Stomach (tissue), 9 donors: ENCODE measurements around the gene NKG7. TPM values are rescaled to one million over a fixed set of nuclear protein-coding genes. Genes with fewer than 3 reads are reported as not detected.

ENCODE experiments used
- DNase-seq, 2 donors: peaks; one replicate each; pipeline versions ENCODE4 v3.0.0 to v3.0.0-alpha.2; 2013 to 2019
- H3K27ac ChIP-seq, 5 donors: fragments of 200-600 bp in 4 of 5; sonication (generic) in 4 of 5; one replicate each; pipeline ENCODE4 v1.5.1; 2013 to 2019; ENCODE audit warnings: mild to moderate bottlenecking in 1 of 5, moderate library complexity in 1 of 5
- H3K27me3 ChIP-seq, 3 donors: fragments of 200-600 bp; sonication (generic); one replicate each; pipeline ENCODE4 v1.5.1; 2017 to 2019; ENCODE audit warnings: mixed run types in 1 of 3
- H3K36me3 ChIP-seq, 4 donors: fragments of 200-600 bp; sonication (generic); 1 replicate in 3 of 4; 2 replicates in 1 of 4; pipeline ENCODE4 v1.5.1; 2016 to 2019
- H3K4me1 ChIP-seq, 4 donors: fragments of 200-600 bp; sonication (generic); one replicate each; pipeline ENCODE4 v1.5.1; 2016 to 2019
- H3K4me3 ChIP-seq, 4 donors: fragments of 200-600 bp; sonication (generic) in 3 of 4; one replicate each; pipeline ENCODE4 v1.5.1; 2016 to 2019; ENCODE audit warnings: mild to moderate bottlenecking in 1 of 4
- H3K9me3 ChIP-seq, 4 donors: fragments of 200-600 bp; sonication (generic); one replicate each; pipeline ENCODE4 v1.5.1; 2016 to 2019
- CTCF ChIP-seq, 7 experiments: fragments of 450-650 bp in 4 of 7; fragments of 200-600 bp in 3 of 7; sonication (generic) in 3 of 7; IDR thresholded peaks; one replicate each; pipeline ENCODE4 v1.5.1; 2016 to 2019; ENCODE audit warnings: antibody characterized with exemption in 7 of 7, control low read depth in 2 of 7, mild to moderate bottlenecking in 1 of 7
- EP300 ChIP-seq: sonication (generic); formaldehyde crosslinking; IDR thresholded peaks from one replicate; pipeline ENCODE4 v1.6.1; 2017; ENCODE audit warnings: antibody characterized with exemption
- POLR2A ChIP-seq, 4 donors: fragments of 450-650 bp; IDR thresholded peaks; one replicate each; pipeline ENCODE4 v1.6.1; 2016; ENCODE audit warnings: antibody characterized with exemption in 4 of 4, control low read depth in 2 of 4, mild to moderate bottlenecking in 1 of 4, moderate library complexity in 1 of 4
- POLR2AphosphoS5 ChIP-seq, 3 donors: sonication (generic); formaldehyde crosslinking; IDR thresholded peaks; one replicate each; pipeline ENCODE4 v1.6.1; 2016; ENCODE audit warnings: antibody characterized with exemption in 3 of 3
- WGBS, 5 donors: extraction: QIAGEN DNeasy Blood & Tissue Kit in 3 of 5; methylation state at CpG; one replicate each; pipeline versions ENCODE4 v1.1.5 to v1.1.7; 2013 to 2018; 5-methylcytosine and 5-hydroxymethylcytosine counted together
- intact Hi-C: fragments of 100-400 bp; cut with DNase I; formaldehyde crosslinking; loops from one replicate; pipeline ENCODE4 v1.15.1; 2023; ENCODE audit warnings: low total_unique reads
- polyA plus RNA-seq, 3 donors: library from polyadenylated mRNA; stranded (reverse); fragments of 200-250 nt; gene quantifications; one replicate each; pipeline ENCODE4 v1.2.3, GENCODE V29; 2013
- total RNA-seq, 5 donors: library from RNA; depleted of rRNA; stranded (reverse); fragments of >200 nt; gene quantifications; one replicate each; pipeline versions ENCODE4 v1.1.0 to v1.2.3, GENCODE V29; 2014 to 2016
- donor health status: healthy with polysubstance abuse.
- donor health status: Bipolar disorder and iron deficiency.
- donor health status: healthy.

Gene NKG7
- total and polyA plus RNA-seq, 8 donors = 2.1 to 7.7 (median 5.2) TPM; not detected in 4

GRCh38 chr19:51392701-51393100, 20.2 kb upstream of the NKG7 start:
- DNase-seq = no peak
- Histone ChIP-seq H3K27ac (no peak overlapping the region), H3K4me3 (no peak overlapping the region), H3K9me3 (no peaks in the 10 kb centered on the region), H3K4me1 (peaks cover 7 to 20% (median 12%) of the 10 kb centered on the region in 4 donors), H3K27me3 (no peaks in the 10 kb centered on the region), H3K36me3 (no peaks in the 10 kb centered on the region)
- TF ChIP-seq POLR2AphosphoS5 (IDR thresholded peaks at IDR 0.05) = no peak
- no peak for TF ChIP-seq POLR2A (IDR thresholded peaks at IDR 0.05)
- no peak for TF ChIP-seq EP300
- TF ChIP-seq CTCF (IDR thresholded peaks at IDR 0.05) = no peak
- 66 to 89% (median 80%) methylated on average over 1 of the region's 1 CpG for WGBS, 5 donors
- intact Hi-C loops = no loop called here

- no peak overlapping the region for H3K27ac ChIP-seq
- H3K27me3 ChIP-seq = no peaks in the 10 kb centered on the region
- peaks cover 7 to 20% (median 12%) of the 10 kb centered on the region in 4 donors for H3K4me1 ChIP-seq
- intact Hi-C loops = no loop called here
- 59 to 65% (median 62%) methylated on average over 8 of the region's 8 CpGs for WGBS, 5 donors
- TF ChIP-seq POLR2A (IDR thresholded peaks at IDR 0.05) = no peak
- no peak for TF ChIP-seq EP300
- TF ChIP-seq CTCF (IDR thresholded peaks at IDR 0.05) = no peak
- no peak for TF ChIP-seq POLR2AphosphoS5 (IDR thresholded peaks at IDR 0.05)
- no peak for DNase-seq
- no peaks in the 10 kb centered on the region for H3K9me3 ChIP-seq
- H3K36me3 ChIP-seq = no peaks in the 10 kb centered on the region
- no peak overlapping the region for H3K4me3 ChIP-seq
Observed at GRCh38 chr19:51391073-51391611, 18.7 kb upstream of the NKG7 start.

GRCh38 chr19:51389143-51389542, 16.7 kb upstream of the NKG7 start:
- TF ChIP-seq POLR2A (IDR thresholded peaks at IDR 0.05) (no peak), CTCF (IDR thresholded peaks at IDR 0.05) (no peak), POLR2AphosphoS5 (IDR thresholded peaks at IDR 0.05) (no peak), EP300 (no peak)
- DNase-seq = no peak

GRCh38 chr19:51387924-51388389, 15.5 kb upstream of the NKG7 start, which contains the start of gene LIM2:
Gene LIM2 (minus strand): TSS chr19:51387974. CDS start chr19:51387443, 531 bp downstream.
- Histone ChIP-seq H3K9me3 (no peaks in the 10 kb centered on the region), H3K36me3 (no peaks in the 10 kb centered on the region), H3K27me3 (no peaks in the 10 kb centered on the region), H3K4me3 (no peak within 1 kb of the TSS), H3K4me1 (no peaks in the 10 kb centered on the region), H3K27ac (no peak within 1 kb of the TSS)
- 53 to 77% (median 59%) methylated on average over 13 to 15 of the region's 15 CpGs for WGBS, 5 donors
- no peak for DNase-seq
- intact Hi-C loops = no loop called here
- TF ChIP-seq EP300 (no peak), CTCF (IDR thresholded peaks at IDR 0.05) (no peak), POLR2AphosphoS5 (IDR thresholded peaks at IDR 0.05) (no peak)

More at GRCh38 chr19:51389143-51389542, 16.7 kb upstream of the NKG7 start:
- H3K9me3 ChIP-seq = no peaks in the 10 kb centered on the region
- no peak overlapping the region for H3K4me3 ChIP-seq
- H3K36me3 ChIP-seq = no peaks in the 10 kb centered on the region
- no peak overlapping the region for H3K27ac ChIP-seq
- WGBS, 5 donors = 69 to 87% (median 79%) methylated on average over 9 to 14 of the region's 14 CpGs
- intact Hi-C loops = no loop called here
- no peaks in the 10 kb centered on the region for H3K27me3 ChIP-seq
- H3K4me1 ChIP-seq = peaks cover 0 to 7% (median 4%) of the 10 kb centered on the region in 4 donors
